ENCODE results near the gene SLF2.

SLF2 gene, protein sequence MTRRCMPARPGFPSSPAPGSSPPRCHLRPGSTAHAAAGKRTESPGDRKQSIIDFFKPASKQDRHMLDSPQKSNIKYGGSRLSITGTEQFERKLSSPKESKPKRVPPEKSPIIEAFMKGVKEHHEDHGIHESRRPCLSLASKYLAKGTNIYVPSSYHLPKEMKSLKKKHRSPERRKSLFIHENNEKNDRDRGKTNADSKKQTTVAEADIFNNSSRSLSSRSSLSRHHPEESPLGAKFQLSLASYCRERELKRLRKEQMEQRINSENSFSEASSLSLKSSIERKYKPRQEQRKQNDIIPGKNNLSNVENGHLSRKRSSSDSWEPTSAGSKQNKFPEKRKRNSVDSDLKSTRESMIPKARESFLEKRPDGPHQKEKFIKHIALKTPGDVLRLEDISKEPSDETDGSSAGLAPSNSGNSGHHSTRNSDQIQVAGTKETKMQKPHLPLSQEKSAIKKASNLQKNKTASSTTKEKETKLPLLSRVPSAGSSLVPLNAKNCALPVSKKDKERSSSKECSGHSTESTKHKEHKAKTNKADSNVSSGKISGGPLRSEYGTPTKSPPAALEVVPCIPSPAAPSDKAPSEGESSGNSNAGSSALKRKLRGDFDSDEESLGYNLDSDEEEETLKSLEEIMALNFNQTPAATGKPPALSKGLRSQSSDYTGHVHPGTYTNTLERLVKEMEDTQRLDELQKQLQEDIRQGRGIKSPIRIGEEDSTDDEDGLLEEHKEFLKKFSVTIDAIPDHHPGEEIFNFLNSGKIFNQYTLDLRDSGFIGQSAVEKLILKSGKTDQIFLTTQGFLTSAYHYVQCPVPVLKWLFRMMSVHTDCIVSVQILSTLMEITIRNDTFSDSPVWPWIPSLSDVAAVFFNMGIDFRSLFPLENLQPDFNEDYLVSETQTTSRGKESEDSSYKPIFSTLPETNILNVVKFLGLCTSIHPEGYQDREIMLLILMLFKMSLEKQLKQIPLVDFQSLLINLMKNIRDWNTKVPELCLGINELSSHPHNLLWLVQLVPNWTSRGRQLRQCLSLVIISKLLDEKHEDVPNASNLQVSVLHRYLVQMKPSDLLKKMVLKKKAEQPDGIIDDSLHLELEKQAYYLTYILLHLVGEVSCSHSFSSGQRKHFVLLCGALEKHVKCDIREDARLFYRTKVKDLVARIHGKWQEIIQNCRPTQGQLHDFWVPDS

DNA sequence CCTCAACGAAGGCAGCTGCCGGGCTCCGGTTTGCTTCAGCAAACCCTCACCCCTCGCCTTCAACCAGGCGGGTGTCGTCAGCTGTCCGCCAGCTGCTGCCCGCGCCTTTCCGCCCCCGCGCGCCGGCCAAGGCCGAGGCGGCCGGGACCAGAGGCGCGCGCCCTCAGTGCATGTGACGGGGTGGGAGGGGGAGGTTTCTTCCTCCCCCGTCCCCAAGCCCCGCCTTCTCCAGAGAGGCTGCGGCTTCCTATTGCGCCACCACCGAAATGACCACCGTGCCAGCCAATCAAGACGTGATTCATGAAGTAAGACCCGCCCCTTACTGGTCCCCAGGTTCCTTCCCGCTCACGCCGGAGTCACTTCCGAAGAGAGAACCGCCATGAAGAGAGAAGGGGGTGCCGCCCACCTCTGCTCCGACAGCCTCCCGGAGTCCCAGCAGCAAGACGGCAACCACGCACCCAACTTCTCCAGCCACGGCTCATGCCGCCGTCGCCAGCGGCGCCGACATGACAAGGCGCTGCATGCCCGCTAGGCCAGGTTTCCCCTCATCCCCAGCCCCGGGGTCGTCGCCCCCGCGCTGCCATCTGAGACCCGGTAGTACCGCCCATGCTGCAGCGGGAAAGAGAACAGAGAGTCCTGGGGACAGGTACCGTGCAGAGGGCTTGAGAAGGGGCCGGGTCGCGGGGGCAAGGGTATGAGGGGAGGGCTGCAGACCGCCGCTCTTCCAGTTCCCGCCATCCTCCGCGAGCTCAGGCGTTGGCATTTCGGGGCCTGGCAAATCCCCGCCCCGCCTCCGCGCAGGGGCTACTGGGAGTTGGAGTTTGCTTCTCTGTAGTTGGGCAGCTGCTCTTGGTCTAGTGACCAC lies at the start of gene SLF2:
Gene SLF2 (plus strand): TSS at position 359 of the 865 bp plus-strand sequence. CDS start 148 bp downstream, at position 507.
- TF ChIP-seq, protein P1, sequence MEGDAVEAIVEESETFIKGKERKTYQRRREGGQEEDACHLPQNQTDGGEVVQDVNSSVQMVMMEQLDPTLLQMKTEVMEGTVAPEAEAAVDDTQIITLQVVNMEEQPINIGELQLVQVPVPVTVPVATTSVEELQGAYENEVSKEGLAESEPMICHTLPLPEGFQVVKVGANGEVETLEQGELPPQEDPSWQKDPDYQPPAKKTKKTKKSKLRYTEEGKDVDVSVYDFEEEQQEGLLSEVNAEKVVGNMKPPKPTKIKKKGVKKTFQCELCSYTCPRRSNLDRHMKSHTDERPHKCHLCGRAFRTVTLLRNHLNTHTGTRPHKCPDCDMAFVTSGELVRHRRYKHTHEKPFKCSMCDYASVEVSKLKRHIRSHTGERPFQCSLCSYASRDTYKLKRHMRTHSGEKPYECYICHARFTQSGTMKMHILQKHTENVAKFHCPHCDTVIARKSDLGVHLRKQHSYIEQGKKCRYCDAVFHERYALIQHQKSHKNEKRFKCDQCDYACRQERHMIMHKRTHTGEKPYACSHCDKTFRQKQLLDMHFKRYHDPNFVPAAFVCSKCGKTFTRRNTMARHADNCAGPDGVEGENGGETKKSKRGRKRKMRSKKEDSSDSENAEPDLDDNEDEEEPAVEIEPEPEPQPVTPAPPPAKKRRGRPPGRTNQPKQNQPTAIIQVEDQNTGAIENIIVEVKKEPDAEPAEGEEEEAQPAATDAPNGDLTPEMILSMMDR (IDR thresholded peaks at IDR 0.05; ENCODE audit: low read depth, low read length): no peak
- peak; percentile 95 for DNase-seq (ENCODE audit: extremely low read depth, low read depth)

DNA sequence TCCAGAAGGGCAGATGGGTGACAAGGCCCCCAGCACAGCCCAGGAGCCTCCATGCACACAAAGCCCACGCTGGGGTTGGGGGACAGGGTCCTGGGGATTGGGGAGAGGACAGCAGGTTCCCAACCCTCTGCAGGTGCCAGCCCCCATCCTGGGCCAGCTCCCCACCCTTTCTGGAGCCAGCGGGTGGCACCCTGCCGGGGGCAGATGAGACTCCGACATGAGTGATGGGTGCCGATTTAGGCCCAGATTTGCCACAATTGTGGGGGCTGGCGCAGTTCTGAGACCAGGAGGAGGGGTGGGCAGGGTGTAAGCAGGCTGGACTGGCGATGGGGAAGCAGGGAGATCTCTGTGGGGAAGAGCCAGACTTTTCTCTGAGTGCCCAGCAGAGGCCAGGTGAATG lies 49.3 kb upstream of the SLF2 start:
- TF ChIP-seq, protein P1 (IDR thresholded peaks at IDR 0.05; ENCODE audit: low read depth, low read length): no peak
- no peak for DNase-seq (ENCODE audit: extremely low read depth, low read depth)

DNA sequence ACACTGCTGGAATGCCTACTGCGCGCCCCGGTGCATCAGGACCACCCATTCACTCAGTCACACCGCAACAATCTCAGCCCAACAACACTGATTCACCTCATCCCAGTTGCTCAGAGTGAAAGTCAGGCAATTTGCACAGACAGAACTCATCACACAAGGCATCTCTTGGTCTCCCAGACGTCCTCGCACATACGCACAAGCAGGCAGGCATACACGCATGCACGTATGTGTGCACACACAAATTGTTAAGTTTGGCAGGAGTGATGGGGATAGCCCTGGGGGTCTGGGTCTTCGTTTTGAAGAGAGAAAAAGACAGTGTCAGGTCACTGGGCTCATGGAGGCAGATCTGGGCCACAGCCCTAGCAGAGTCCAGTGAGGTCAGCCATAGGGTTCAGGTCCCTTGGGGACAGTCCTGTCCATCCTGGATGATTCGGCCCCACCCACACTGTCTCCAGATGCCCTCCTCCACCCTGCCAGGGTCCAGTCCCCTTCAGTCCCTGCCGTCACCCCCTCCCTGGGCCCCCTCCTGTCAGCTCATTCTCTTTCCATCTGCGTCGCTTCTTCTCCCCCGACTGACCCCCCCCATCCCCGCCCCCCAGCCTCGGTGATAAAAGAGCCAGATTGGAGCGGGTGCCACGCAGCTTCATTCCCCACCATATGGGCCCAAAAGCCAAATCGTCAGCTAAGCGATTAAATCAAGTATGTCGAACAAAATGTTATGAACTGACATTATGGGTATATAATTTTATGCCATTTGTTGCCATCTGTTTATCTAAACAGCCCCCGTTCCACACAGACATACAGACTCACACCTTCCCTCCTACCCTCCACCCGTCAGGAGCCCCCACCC lies 48.5 kb upstream of the SLF2 start:
- DNase-seq (ENCODE audit: extremely low read depth, low read depth): no peak
- TF ChIP-seq, protein P1 (IDR thresholded peaks at IDR 0.05; ENCODE audit: low read depth, low read length): no peak

DNA sequence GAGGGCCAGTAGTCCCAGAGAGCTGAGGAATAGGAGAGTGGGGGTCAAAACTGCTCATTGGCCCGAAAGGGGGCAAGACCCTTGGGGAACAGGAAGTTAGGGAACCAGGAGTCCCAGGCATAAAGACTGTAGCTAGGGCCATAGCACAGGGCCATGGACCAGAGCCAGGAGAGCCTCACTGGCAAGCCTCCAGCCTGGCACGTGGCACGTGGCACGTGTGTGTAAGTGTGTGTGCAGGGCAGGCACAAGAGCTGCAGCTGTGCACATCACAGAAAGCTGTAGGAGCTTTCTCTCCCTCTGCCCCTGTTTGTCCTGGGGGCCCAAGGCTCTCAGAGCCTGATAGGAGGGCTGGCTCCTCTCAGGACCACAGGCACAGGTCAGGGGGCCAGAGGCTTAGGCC lies 47.8 kb upstream of the SLF2 start:
- TF ChIP-seq, protein P1 (IDR thresholded peaks at IDR 0.05; ENCODE audit: low read depth, low read length): no peak
- no peak for DNase-seq (ENCODE audit: extremely low read depth, low read depth)

DNA sequence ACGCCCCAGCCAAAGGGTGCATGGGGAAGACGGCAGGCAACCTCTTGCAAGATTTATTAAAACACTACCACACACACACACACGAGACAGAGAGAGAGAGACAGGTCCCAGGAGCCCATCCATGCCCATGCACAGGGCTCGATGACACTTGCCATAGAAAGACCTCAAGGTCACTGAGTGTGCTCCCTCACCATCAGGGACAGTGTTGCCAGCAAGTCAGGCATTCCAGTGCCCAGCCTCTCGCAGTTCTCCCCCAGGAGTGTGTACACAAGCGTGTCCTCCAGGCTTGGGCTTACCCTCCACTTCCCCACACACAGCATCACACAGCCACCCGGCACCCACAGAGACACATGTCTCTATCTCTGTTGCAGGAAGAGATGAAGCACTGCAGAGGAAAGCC lies 46.8 kb upstream of the SLF2 start:
- TF ChIP-seq, protein P1 (IDR thresholded peaks at IDR 0.05; ENCODE audit: low read depth, low read length): no peak
- DNase-seq (ENCODE audit: extremely low read depth, low read depth): no peak

DNA sequence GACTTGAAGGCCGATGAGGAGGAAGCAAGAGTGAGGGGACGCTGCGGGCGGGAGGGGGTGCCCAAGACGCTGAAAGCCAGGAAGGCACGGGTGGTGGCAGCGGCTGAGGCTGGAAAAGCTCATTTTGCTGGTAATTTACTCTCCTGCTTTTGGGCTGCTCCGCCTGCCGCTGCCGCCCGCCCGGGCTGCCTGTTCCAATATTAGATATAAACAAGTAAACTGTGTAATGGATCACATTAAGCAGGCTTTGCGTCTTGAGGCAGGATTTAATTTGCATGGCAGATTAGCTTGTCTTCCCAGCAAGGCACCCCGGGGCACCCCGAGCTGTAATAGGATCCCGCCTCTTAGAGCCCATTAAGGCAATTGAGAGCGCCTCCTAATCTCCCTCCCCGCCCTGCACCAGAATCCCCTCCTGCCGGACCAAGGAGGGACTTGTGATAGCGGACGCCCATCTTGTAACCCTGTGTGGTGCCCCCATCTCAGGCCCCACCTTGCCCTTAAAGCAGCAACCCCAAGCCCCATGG lies 46.1 kb upstream of the SLF2 start:
- TF ChIP-seq, protein P1 (IDR thresholded peaks at IDR 0.05; ENCODE audit: low read depth, low read length): no peak
- DNase-seq (ENCODE audit: extremely low read depth, low read depth): no peak

All from AG09319 (cell line).